GM12875 (cell line): ENCODE results near the gene WFDC1.

Experiments used
- H3K4me3 ChIP-seq: one replicate; pipeline ENCODE4 v1.5.1; 2011; ENCODE audit warnings: low read depth, low read length, control low read depth
- CTCF ChIP-seq: IDR thresholded peaks from 2 replicates; pipeline ENCODE4 v1.5.1; 2011; ENCODE audit warnings: low read depth, mild to moderate bottlenecking, control low read depth, inconsistent platforms, low read length, moderate library complexity, borderline replicate concordance; ENCODE audit not compliant: insufficient read depth

The WFDC1 gene

GRCh38 chr16:84262031-84262430 is 32.6 kb upstream of the WFDC1 start:
- no peak for TF ChIP-seq CTCF
- H3K4me3 ChIP-seq: no peak overlapping the region

- no peak for TF ChIP-seq CTCF
- no peak overlapping the region for H3K4me3 ChIP-seq
Measured at GRCh38 chr16:84262939-84263338, 31.7 kb upstream of the WFDC1 start.

GRCh38 chr16:84266451-84266850 is 28.2 kb upstream of the WFDC1 start:
- no peak for TF ChIP-seq CTCF

GRCh38 chr16:84267380-84267779 is 27.3 kb upstream of the WFDC1 start:
- no peak for TF ChIP-seq CTCF

More at GRCh38 chr16:84266451-84266850, 28.2 kb upstream of the WFDC1 start:
- no peak overlapping the region for H3K4me3 ChIP-seq

GRCh38 chr16:84268291-84269040 is 26.2 kb upstream of the WFDC1 start:
- TF ChIP-seq CTCF: no peak
- H3K4me3 ChIP-seq: no peak overlapping the region

More at GRCh38 chr16:84267380-84267779, 27.3 kb upstream of the WFDC1 start:
- H3K4me3 ChIP-seq: no peak overlapping the region

GRCh38 chr16:84270071-84270470 is 24.6 kb upstream of the WFDC1 start:
- no peak for TF ChIP-seq CTCF
- no peak overlapping the region for H3K4me3 ChIP-seq

GRCh38 chr16:84270531-84270930 is 24.1 kb upstream of the WFDC1 start:
- H3K4me3 ChIP-seq: no peak overlapping the region
- TF ChIP-seq CTCF: no peak
